DMS114 treated with DMSO at 0.1 percent for 48 hours (cell line): ENCODE data around the gene RALGPS1.

Source experiments
- DNase-seq: peaks from one replicate; lab custom pipeline; 2025; ENCODE audit not compliant: unreplicated experiment; lab: John Stamatoyannopoulos, UW

The RALGPS1 gene

DNA sequence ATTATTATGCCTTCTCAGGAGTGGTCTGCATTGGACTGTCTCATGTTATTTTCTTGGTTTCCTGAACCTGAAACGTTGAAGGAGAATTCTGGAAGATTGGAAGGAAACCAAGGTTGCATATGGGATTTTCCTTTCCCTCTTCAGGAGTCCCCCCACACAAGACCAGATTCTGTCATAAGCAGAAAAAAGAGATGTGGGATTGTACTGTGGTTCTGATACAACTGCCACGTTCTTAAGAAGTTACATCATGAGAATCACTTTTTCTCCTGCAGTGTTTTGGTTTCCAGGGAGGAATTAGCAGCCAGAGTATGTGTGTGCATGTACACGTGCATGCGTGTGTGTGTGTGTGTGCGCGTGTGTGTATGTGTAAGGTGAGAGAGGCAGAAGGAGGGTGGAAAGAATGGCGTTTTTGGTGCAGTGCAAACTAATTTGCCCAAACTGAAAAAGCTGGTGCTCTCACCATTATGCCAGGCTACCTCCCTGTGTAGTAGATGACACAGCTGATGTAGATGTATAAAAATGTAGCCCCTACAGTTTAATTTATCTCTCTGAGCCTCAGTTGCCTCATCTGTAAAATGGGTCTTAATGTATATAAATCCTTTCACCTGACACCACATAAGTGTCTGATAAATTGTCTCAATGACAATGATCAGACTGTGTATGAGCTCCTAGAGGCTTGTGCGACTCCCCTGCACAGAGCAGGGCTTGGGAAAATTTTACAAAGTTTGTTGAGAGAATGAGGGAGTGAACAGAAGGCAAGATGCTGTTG lies 38.6 kb downstream of the RALGPS1 start:
- DNase-seq, result no peak

DNA sequence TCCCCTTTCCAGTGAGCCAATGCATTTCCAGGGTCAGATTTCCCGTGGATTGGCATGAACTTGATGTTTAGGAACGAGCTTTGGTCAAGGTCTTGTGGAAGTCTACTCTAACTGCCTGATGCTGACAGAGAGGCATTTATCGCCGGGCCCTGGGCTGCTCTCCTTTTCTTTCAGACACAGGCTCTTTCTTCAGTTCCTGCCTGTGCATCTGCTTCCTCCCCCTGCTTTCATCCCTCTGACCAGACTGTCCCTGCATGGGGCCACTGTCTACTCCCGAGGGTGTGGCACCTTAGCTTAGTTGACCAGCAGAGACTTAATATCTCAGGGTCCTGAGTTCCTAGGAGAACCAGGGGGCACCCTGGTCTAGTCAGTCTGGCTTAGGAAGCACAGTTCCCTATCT lies 41.2 kb downstream of the RALGPS1 start:
- no peak for DNase-seq

DNA sequence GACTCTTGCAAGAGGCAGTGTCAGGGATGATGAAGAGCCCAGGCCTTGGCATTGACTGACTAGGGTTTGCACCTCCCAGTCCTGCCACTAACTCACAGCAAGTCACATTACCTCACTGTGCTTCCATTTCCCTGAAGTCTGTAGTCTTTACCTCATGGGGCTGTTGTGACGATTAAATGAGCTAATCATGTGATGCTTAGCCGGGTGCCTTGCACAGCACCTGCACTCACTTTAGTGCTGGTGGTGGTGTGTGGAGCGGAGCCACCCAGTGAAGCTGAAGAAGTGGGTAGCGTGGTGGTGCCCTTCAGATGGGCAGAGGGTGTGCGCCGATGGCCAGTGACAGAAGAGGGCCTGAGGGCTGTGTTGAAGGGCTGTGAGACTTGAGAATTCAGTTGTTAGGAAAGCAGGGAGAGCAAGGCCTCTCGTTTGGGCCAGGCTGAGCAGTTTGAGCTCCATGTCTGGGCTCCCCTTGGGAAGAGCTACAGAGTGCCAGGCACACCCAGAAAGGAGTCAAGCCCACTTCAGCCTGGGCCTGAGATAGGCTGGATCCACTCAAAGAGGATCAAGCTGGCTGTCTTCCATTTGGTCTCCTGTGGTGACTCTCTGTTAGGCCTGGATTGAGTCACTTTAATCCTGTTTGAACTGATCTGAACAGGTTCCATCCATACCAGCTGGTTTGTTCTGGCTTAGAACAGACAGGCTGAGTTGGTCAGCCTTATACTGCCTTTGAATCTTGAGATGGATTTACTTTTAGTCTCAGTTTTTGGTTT lies 42.5 kb downstream of the RALGPS1 start:
- DNase-seq, result no peak

- no peak for DNase-seq
These were observed 43.1 kb downstream of the RALGPS1 start for GRCh38 chr9:126957687-126958053.

DNA sequence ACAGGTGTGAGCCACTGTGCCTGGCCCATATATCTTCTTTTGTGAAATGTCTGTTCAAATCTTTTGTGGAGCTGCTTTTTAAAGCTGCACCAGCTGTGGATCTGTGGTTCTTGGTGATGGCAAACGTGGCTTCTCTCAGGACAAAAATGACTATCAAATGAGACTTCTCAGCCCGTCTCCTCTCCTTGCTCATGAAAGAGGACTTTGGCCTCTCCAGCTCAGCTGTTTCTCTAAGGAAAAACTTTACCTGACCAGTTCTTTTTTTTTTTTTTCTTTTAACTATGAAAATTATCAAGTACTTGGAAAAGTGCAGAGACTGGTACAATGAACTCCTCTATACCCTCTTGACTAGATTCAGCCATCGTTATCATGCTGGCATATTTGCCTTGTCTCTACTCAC lies 44.8 kb downstream of the RALGPS1 start:
- DNase-seq, result no peak

GRCh38 chr9:126959917-126960316 lies 45.3 kb downstream of the RALGPS1 start:
- no peak for DNase-seq

DNA sequence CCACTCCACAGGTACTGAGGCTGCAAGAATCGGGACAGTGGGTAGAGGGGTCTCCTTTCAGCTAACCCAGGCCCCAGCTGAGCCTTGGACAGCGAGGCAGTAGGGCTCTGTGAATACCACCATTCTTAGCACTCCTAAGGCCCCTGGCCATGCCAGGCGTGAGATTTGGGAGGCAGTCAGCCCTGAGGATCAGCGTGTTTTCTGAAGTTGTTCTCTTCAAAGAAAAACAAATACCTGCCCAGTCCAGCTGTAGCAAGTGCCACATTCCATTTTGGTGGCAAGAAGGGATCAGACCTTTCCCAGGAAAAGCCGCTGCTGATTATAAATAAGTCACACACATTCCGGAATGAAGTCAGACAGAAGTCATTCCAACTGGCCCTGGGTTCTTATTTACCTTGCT lies 47.8 kb downstream of the RALGPS1 start:
- DNase-seq, result no peak

- DNase-seq, result no peak
These were observed 50.5 kb downstream of the RALGPS1 start for GRCh38 chr9:126965077-126965476.

DNA sequence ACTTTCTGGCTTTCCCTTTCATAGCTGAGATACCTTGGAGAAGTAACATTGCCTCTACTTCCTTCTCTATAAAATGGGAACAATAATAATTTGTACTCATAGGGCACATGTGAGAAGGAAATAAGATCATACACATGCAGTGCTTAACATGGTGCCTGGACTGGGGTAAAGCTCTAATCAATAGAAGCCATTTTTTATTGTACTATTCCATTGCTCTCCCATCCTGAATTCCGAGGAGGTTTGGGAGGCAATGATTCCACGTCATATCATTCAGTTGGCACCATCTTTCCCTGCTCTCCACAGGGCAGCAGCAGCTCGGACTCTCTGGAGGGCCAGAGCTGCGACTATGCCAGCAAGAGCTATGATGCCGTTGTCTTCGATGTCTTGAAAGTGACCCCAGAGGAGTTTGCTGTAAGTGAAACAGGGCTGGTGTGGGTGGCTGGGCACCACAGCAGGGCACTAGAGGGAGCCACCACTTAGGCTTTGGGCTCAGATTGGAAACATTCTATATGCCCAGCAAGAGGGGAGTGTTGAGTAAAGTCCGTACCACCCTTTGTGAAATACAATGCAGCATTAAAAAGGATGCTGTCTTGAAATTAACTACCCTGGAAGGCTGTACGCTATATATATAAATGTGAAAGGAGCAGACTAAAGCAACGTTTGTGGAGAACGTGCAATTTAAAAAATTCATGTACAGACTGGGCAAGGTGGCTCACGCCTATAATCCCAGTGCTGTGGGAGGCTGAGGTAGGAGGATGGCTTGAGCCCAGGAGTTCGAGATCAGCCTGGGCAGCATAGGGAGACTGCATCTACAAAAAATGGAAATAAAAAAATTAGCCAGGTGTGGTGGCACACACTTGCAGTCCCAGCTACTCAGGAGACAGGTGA lies 51.2 kb downstream of the RALGPS1 start:
- DNase-seq, result peak; percentile 24

GRCh38 chr9:126971261-126971660 lies 56.7 kb downstream of the RALGPS1 start:
- no peak for DNase-seq

GRCh38 chr9:126973651-126974529 lies 59.3 kb downstream of the RALGPS1 start:
- DNase-seq, result no peak

DNA sequence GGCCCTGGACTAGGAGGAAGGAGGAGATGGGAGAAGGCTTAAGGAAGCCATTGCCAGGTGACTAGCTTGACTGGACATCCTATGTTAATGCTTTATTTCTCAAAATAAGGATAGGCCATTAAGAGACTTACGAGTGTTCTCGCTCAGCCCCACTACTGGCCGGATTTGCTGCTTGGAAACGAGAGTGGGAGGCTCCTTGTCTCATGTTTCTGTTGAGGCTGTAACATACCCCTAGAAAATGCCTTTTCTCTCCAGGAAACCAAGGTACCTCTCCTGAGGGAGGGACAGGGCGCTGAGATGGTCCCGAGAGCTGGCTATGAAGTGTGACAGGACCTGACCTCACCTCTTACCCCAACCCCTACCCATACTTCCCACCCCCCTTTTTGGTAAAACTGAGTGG lies 60.0 kb downstream of the RALGPS1 start:
- no peak for DNase-seq

GRCh38 chr9:126975327-126976220 lies 61.0 kb downstream of the RALGPS1 start:
- DNase-seq, result no peak

DNA sequence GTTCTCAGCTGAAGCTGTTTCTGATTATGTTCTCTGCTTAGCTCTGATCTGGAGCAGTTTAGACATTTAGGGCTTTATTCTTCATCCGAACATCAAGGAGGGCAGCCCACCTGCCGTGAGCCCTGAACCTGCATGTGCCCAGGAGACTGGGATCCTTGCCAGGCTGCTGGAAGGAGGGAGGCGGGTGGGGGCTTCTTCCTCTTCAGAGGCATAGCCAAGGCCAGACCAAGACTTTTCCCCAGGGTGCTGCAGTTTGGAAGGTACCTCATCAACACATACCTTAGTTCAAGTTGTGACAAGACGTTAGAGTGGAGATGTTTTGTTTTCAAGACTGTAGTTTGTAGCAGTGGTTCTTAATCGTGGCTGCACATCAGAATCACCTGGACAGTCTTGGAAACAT lies 64.9 kb downstream of the RALGPS1 start:
- no peak for DNase-seq

- DNase-seq, result no peak
These were observed 65.6 kb downstream of the RALGPS1 start for GRCh38 chr9:126980231-126980630.

DNA sequence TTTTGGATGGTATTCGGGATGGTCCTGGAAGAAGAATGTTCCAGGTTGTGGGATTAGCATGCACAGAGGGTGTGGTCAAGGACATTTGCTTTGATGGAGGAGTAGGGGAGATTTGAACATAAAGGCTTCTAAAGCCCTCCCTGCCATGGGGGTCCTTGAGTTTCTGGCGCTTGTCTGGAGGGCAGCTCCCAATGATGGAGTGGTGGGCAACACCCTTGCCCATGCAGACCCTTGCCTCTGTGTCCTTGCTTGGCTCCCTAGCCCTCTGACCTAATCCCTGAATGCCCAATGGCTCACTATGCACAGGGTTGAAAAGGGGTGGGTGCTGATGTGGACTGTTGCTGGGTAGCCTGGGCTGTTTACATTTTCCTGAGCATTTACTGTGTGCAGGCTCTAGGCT lies 66.6 kb downstream of the RALGPS1 start:
- no peak for DNase-seq

DNA sequence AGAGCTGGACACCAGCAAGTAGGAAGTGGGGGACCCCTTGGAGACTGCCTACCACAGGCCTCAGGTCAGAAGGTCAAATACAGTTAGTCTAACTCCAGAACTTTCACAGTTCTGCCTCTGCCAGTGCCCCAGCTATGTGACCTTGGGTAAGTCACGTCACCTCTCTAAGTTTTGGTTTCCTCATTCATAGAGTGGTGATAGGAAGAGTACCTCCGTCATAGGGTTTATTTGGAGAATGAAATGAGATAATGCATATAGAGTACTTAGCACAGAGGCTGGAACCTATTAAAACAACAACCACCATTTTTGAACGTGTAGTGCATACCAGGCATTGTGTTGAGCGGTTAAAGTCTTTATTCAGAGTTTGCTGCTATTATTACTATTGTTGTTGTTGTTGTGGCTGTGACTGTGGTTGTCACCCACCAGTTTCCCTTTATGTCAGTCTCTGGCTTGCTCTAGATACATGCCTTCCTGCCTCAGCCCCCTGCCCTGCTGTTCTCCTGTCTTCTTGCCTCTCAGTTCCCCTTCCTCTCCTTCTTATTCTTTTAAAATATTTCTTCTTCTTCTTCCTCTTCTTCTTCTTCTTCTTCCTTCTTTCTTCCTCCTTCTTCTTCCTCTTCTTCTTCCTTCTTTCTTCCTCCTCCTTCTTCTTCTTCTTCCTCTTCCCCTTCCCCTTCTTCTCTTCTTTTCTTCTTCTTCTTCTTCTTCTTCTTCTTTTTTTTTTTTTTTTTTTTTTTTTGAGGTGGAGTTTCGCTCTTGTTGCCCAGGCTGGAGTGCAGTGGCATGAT lies 67.8 kb downstream of the RALGPS1 start:
- DNase-seq, result no peak

DNA sequence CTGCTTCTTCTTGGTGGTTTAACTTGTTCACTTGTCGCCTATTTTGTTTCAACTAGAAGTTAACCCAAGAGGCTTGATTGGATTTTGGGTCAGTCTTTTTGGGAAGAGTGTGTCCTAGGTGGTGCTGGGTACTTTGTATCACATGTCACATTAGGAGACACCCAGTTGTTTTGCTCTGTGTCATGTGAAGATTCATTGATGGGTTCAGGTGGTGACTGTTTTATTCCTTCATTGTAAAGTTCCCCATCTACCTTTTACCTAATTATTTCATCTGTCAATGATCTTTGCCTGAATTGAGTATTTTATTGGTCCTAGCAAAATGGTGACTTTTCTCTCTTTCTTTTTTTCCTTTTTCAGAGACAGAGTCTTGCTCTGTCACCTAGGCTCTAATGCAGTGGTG lies 69.2 kb downstream of the RALGPS1 start:
- DNase-seq, result no peak

DNA sequence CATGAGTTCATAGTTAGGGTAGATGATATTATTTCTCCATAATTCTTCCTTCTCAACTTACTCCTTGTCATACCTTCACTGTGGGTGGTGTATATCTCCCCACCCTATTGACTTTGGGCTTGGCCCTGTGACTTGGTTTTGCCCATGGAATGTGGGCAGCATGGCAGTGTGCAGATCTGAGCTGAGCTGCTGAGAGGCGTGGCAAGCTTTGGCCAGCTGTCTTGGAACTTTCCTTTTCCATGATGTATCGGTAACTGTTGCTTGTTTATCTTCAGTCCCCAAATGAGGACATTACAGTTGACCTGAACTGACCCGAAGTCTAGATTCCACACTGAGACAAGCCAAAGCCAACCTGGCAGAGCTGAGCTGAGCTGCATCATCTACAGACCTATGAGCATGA lies 70.4 kb downstream of the RALGPS1 start:
- no peak for DNase-seq
